HG02970 (cell line): ENCODE data around the gene PTGIS.
"Not testable (repeated sequence)": the region's sequence is repeated elsewhere in the genome, so short reads cannot be mapped to it uniquely, and the experiment has no call there.

Experiments used
- ATAC-seq: cut with Tn5 transposase; IDR thresholded peaks from one replicate; pipeline ENCODE4 v1.9.1; 2021; ENCODE audit warnings: mild to moderate bottlenecking, moderate library complexity, moderate number of reproducible peaks; ENCODE audit not compliant: unreplicated experiment, low FRiP score

The PTGIS gene

GRCh38 chr20:49579874-49580812 is 12.2 kb upstream of the PTGIS start:
- ATAC-seq: no peak

- no peak for ATAC-seq
Measured at GRCh38 chr20:49579195-49579594, 11.3 kb upstream of the PTGIS start.

- ATAC-seq: no peak
Measured at GRCh38 chr20:49578436-49578835, 10.5 kb upstream of the PTGIS start.

- no peak for ATAC-seq
Measured at GRCh38 chr20:49575551-49576060, 7.7 kb upstream of the PTGIS start.

- no peak for ATAC-seq
Measured at GRCh38 chr20:49573900-49574416, 6.0 kb upstream of the PTGIS start.

- ATAC-seq: no peak
Measured at GRCh38 chr20:49572857-49573256, 4.9 kb upstream of the PTGIS start.

- ATAC-seq: no peak
Measured at GRCh38 chr20:49571553-49571835, 3.6 kb upstream of the PTGIS start.

GRCh38 chr20:49570828-49571552 is 3.1 kb upstream of the PTGIS start:
- no peak for ATAC-seq

GRCh38 chr20:49570161-49570827 is 2.4 kb upstream of the PTGIS start:
- ATAC-seq: no peak

GRCh38 chr20:49569411-49570115 is 1.6 kb upstream of the PTGIS start:
- ATAC-seq: no peak

- no peak for ATAC-seq
Measured at GRCh38 chr20:49568278-49569151, 578 bp upstream of the PTGIS start.

- ATAC-seq: no peak
Measured at GRCh38 chr20:49566401-49567364, 1.3 kb downstream of the PTGIS start.

GRCh38 chr20:49564991-49565390 is 2.9 kb downstream of the PTGIS start:
- not testable (repeated sequence) for ATAC-seq

- ATAC-seq: no peak
Measured at GRCh38 chr20:49563015-49563980, 4.6 kb downstream of the PTGIS start.

GRCh38 chr20:49562311-49563014 is 5.5 kb downstream of the PTGIS start:
- ATAC-seq: no peak

GRCh38 chr20:49561806-49562205 is 6.1 kb downstream of the PTGIS start:
- no peak for ATAC-seq
